Activated T-helper 2 cell treated with anti-CD3 and anti-CD28 coated beads, Interferon-gamma antibody, Interleukin-2, Interleukin-4, amounts not matched to agents 10 μg/mL and 5 μg/mL and 100 μg/mL, durations not matched to agents 14 hours and 24 hours and 36 hours (primary cell): Measurements from ENCODE around the gene ANHX. TPM values are rescaled to one million over a fixed set of nuclear protein-coding genes. Genes with fewer than 3 reads are reported as not detected.

ENCODE experiments used
- DNase-seq: peaks from one replicate; pipeline ENCODE4 v3.0.0; 2021; ENCODE audit warnings: low spot score
- H3K27ac Mint-ChIP-seq: one replicate; pipeline ENCODE4 v1.8.0; 2021; ENCODE audit warnings: mixed read lengths
- H3K27me3 Mint-ChIP-seq: one replicate; pipeline ENCODE4 v1.8.0; 2021; ENCODE audit warnings: low read depth, mixed read lengths
- H3K36me3 Mint-ChIP-seq: one replicate; pipeline ENCODE4 v1.8.0; 2021; ENCODE audit warnings: low read depth, mixed read lengths
- H3K4me1 Mint-ChIP-seq: one replicate; pipeline ENCODE4 v1.8.0; 2021; ENCODE audit warnings: low read depth, mixed read lengths
- H3K4me3 Mint-ChIP-seq: one replicate; pipeline ENCODE4 v1.8.0; 2021; ENCODE audit warnings: low read depth, mild to moderate bottlenecking, moderate library complexity, mixed read lengths
- H3K9me3 Mint-ChIP-seq: one replicate; pipeline ENCODE4 v1.8.0; 2021; ENCODE audit warnings: mixed read lengths
- intact Hi-C: fragments of 100-400 bp; cut with micrococcal nuclease; formaldehyde crosslinking; loops from one replicate; pipeline ENCODE4 v1.15.1; 2023
- total RNA-seq: library from RNA; stranded (reverse); gene quantifications from 2 replicates; pipeline ENCODE4 v1.2.3, GENCODE V29; 2022

Gene ANHX
- total RNA-seq, 1 donor from 2014 or later, result not detected

DNA sequence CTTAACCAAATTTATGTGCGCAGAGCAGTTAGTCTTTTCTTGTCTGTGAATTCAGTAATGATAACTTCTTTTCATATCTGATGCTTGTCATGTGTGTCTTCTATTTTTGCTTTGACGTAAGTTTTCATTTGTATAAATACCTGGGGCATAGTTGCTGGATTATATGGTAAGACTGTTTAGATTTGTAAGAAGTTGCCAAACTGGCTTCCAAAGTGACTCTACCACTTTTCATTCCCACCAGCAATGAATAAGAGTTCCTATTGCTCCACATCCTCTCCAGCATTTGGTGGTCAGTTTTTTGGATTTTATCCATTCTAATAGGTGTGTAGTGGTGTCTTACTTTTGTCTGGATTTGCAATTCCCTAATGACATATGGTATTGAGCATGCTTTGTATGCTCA is 45.5 kb downstream of the ANHX start:
- no peak for DNase-seq
- H3K36me3 Mint-ChIP-seq, result peaks cover 100% of the 10 kb centered on the region
- no peaks in the 10 kb centered on the region for H3K27me3 Mint-ChIP-seq
- no peak overlapping the region for H3K27ac Mint-ChIP-seq
- peaks cover 91% of the 10 kb centered on the region for H3K9me3 Mint-ChIP-seq
- intact Hi-C loops, result no loop called here
- H3K4me1 Mint-ChIP-seq, result no peaks in the 10 kb centered on the region
- H3K4me3 Mint-ChIP-seq, result no peak overlapping the region

DNA sequence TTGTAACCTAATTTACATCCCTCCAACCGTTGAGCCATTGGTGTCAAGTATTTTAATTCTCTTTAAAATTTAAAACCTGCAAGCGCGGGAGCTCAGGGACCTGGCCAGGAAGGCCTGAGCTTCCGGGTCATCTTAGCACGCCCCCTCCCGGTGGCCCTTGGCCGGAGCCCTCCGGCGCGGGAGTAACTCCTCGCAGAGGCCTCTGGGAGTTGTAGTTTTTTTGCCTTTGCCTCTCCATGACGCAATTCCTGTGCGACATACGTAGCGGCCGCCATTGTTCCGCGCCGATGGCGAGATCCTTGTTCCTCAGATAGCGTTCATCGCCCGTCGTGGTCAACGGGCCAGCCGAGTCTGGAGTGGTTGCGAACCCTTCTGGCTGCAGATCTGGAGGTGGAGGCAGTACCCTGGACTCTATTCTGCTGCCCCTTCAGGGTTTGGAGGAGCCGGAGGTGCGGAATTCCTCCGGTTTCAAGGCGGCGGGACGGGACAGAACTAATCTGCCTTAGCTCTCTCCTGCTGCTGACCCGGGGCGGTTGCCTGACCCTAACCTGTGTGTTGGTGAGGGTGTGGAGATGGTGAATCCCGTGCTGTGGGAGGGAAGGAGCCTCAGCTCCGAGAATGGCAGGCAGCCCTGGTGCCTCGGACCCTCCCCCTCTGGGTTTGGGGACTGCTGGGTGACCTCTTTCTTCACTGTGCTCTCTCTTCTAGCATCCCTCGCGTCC is 54.3 kb downstream of the ANHX start, which contains the start of gene ZNF268:
ZNF268 (plus strand) TSS at position 258 of the 722 bp plus-strand sequence. CDS start 503 bp downstream, outside the sequence.
- peaks cover 58% of the 10 kb centered on the region for H3K36me3 Mint-ChIP-seq

DNA sequence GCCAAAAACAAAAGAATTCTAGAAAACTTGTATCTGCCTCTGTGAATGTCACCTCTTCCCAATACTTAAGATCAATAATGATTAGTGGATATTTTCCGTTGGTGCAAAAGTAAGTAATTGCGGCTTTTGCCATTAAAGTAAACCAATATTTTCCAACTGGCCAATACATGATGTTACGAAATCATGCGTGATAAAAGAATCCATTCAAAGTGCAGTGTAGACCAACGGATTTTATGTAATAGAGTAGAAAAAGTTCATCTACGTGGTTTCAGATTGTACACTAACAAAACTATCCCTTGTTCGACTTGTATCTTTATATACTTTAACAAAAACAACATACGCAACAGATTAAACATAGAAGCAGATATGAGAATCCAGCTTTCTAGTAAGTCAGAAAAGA is 55.0 kb downstream of the ANHX start:
- intact Hi-C loops, result loop anchor here (1.0 kb wide), 5 partner anchors 50 to 293 kb away; partner anchors contain the start of genes CHFR, ZNF10, ZNF140 and ZNF26
- DNase-seq, result no peak
- Mint-ChIP-seq H3K4me3 (peak overlapping the region; percentile 19), H3K27ac (no peak overlapping the region), H3K36me3 (peaks cover 51% of the 10 kb centered on the region), H3K27me3 (no peaks in the 10 kb centered on the region), H3K9me3 (peaks cover 74% of the 10 kb centered on the region), H3K4me1 (peaks cover 1% of the 10 kb centered on the region)

More for the DNA sequence above, 54.3 kb downstream of the ANHX start, which contains the start of gene ZNF268:
- Mint-ChIP-seq H3K27ac (peak within 1 kb of the TSS; percentile 95), H3K9me3 (peaks cover 71% of the 10 kb centered on the region), H3K4me1 (peaks cover 1% of the 10 kb centered on the region), H3K27me3 (no peaks in the 10 kb centered on the region), H3K4me3 (peak within 1 kb of the TSS; percentile 99)
- intact Hi-C loops, result loop anchor here (1.0 kb wide), 5 partner anchors 51 to 294 kb away; partner anchors contain the start of genes CHFR, ZNF10, ZNF140 and ZNF26
- peak; percentile 88 for DNase-seq

DNA sequence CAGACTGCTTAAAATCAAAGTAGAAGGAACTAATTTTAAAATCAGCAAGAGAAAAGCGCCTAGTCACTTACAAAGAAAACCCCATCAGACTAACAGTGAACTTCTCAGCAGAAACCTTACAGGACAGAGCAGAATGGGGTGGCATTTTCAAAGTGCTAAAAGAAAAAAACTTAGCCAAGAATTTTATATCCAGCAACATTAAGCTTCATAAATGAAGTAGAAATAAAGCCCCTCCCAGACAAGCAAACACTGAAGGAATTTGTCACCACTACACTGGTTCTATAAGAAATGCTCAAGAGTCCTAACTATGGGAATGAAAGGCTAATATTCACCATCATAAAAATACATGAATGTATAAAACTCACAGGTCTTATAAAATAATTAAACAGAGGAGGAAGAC is 60.8 kb downstream of the ANHX start:
- no peak overlapping the region for H3K27ac Mint-ChIP-seq
- H3K4me1 Mint-ChIP-seq, result no peaks in the 10 kb centered on the region
- H3K27me3 Mint-ChIP-seq, result no peaks in the 10 kb centered on the region
- H3K4me3 Mint-ChIP-seq, result no peak overlapping the region
- H3K36me3 Mint-ChIP-seq, result peaks cover 3% of the 10 kb centered on the region
- H3K9me3 Mint-ChIP-seq, result peaks cover 67% of the 10 kb centered on the region
- DNase-seq, result no peak
- intact Hi-C loops, result no loop called here

DNA sequence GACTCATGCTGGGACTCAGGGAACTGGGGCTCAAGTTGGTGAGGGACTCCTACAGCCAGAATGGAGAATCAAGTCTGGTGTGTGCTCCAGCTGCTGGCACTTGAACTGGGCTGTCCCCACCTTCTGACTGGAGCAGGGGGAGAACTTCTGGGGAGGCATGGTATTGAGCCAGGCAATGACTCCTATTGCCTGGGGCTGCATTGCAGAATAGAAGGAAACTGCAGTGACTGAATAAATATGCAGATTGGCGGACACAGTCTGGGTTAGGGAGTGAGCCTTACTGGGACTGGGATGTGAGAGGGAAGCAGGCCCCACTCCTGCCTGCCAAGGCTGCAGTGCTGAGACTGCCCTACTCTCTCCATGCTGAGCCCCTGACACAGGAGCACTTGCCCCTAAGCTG is 63.2 kb downstream of the ANHX start:
- intact Hi-C loops, result no loop called here
- Mint-ChIP-seq H3K27ac (no peak overlapping the region), H3K27me3 (no peaks in the 10 kb centered on the region), H3K4me1 (no peaks in the 10 kb centered on the region), H3K9me3 (peaks cover 72% of the 10 kb centered on the region), H3K4me3 (no peak overlapping the region), H3K36me3 (peaks cover 3% of the 10 kb centered on the region)
- DNase-seq, result no peak

Other genes starting within 250 kb of the ANHX start
- 15.2 and 17.1 TPM in 2 replicates for gene ZNF26, start 249.5 kb downstream of the ANHX start, total RNA-seq
- 20.7 and 21.3 TPM in 2 replicates for gene ZNF84, start 198.4 kb downstream of the ANHX start, total RNA-seq
- gene ZNF140, start 155.0 kb downstream of the ANHX start, total RNA-seq, result 14.4 and 15.3 TPM in 2 replicates
- 2.0 and 2.3 TPM in 2 replicates for gene ZNF891, start 105.6 kb downstream of the ANHX start, total RNA-seq
- gene ZNF10, start 105.2 kb downstream of the ANHX start, total RNA-seq, result 4.9 and 6.3 TPM in 2 replicates
- gene ZNF268, start 54.4 kb downstream of the ANHX start, total RNA-seq, result 12.7 and 17.2 TPM in 2 replicates